ENCODE measurements around the gene NOSTRIN.

NOSTRIN gene

GRCh38 chr2:168819050-168819715 lies 16.7 kb downstream of the NOSTRIN start:
- TF ChIP-seq CTCF (IDR thresholded peaks at IDR 0.05; ENCODE audit: insufficient read depth, missing control alignments) = no peak
- FAIRE-seq (no peak), DNase-seq (ENCODE audit: insufficient read length, low spot score) (no peak)

GRCh38 chr2:168819829-168820489 lies 17.5 kb downstream of the NOSTRIN start:
- FAIRE-seq (no peak), DNase-seq (ENCODE audit: insufficient read length, low spot score) (no peak)

GRCh38 chr2:168821577-168821976 lies 19.1 kb downstream of the NOSTRIN start:
- no peak for TF ChIP-seq CTCF (IDR thresholded peaks at IDR 0.05; ENCODE audit: insufficient read depth, missing control alignments)
- DNase-seq (ENCODE audit: insufficient read length, low spot score) (no peak), FAIRE-seq (no peak)

More at GRCh38 chr2:168819829-168820489, 17.5 kb downstream of the NOSTRIN start:
- TF ChIP-seq CTCF (IDR thresholded peaks at IDR 0.05; ENCODE audit: insufficient read depth, missing control alignments) = no peak

- no peak for TF ChIP-seq CTCF (IDR thresholded peaks at IDR 0.05; ENCODE audit: insufficient read depth, missing control alignments)
- FAIRE-seq = no peak
Observed at GRCh38 chr2:168821992-168822391, 19.6 kb downstream of the NOSTRIN start.

GRCh38 chr2:168825126-168825525 lies 22.7 kb downstream of the NOSTRIN start:
- DNase-seq (ENCODE audit: insufficient read length, low spot score) (no peak), FAIRE-seq (no peak)
- TF ChIP-seq CTCF (IDR thresholded peaks at IDR 0.05; ENCODE audit: insufficient read depth, missing control alignments) = no peak

More at GRCh38 chr2:168821992-168822391, 19.6 kb downstream of the NOSTRIN start:
- no peak for DNase-seq (ENCODE audit: insufficient read length, low spot score)

GRCh38 chr2:168830958-168831357 lies 28.5 kb downstream of the NOSTRIN start:
- TF ChIP-seq CTCF (IDR thresholded peaks at IDR 0.05; ENCODE audit: insufficient read depth, missing control alignments) = no peak
- DNase-seq (ENCODE audit: insufficient read length, low spot score) (no peak), FAIRE-seq (no peak)

- FAIRE-seq (no peak), DNase-seq (ENCODE audit: insufficient read length, low spot score) (no peak)
- no peak for TF ChIP-seq CTCF (IDR thresholded peaks at IDR 0.05; ENCODE audit: insufficient read depth, missing control alignments)
Observed at GRCh38 chr2:168831662-168832061, 29.2 kb downstream of the NOSTRIN start.

Measured in D721Med (cell line).